Measurements from ENCODE around the gene BOLA3. TPM values are rescaled to one million over a fixed set of nuclear protein-coding genes. Genes with fewer than 3 reads are reported as not detected.

The BOLA3 gene
- total RNA-seq, 1 donor from 2014 or later, result 19.0 TPM

GRCh38 chr2:74101574-74102300 is 46.0 kb downstream of the BOLA3 start:
- no peak for DNase-seq (ENCODE audit: low spot score)
- H3K27me3 Mint-ChIP-seq (ENCODE audit: unreplicated experiment), result no peaks in the 10 kb centered on the region
- no peaks in the 10 kb centered on the region for H3K4me1 Mint-ChIP-seq (ENCODE audit: unreplicated experiment)
- no peak for TF ChIP-seq CTCF (IDR thresholded peaks at IDR 0.05; ENCODE audit: unreplicated experiment)
- no peak overlapping the region for H3K27ac Mint-ChIP-seq (ENCODE audit: unreplicated experiment)
- no peaks in the 10 kb centered on the region for H3K9me3 Mint-ChIP-seq (ENCODE audit: unreplicated experiment)
- H3K4me3 Mint-ChIP-seq (ENCODE audit: unreplicated experiment), result no peak overlapping the region
- H3K36me3 Mint-ChIP-seq (ENCODE audit: low read depth, unreplicated experiment), result peaks cover 24% of the 10 kb centered on the region

- H3K4me3 Mint-ChIP-seq (ENCODE audit: unreplicated experiment), result no peak overlapping the region
- no peak for DNase-seq (ENCODE audit: low spot score)
- peaks cover 24% of the 10 kb centered on the region for H3K36me3 Mint-ChIP-seq (ENCODE audit: low read depth, unreplicated experiment)
- no peaks in the 10 kb centered on the region for H3K27me3 Mint-ChIP-seq (ENCODE audit: unreplicated experiment)
- no peaks in the 10 kb centered on the region for H3K4me1 Mint-ChIP-seq (ENCODE audit: unreplicated experiment)
- no peak overlapping the region for H3K27ac Mint-ChIP-seq (ENCODE audit: unreplicated experiment)
- H3K9me3 Mint-ChIP-seq (ENCODE audit: unreplicated experiment), result no peaks in the 10 kb centered on the region
- TF ChIP-seq CTCF (IDR thresholded peaks at IDR 0.05; ENCODE audit: unreplicated experiment), result no peak
Observed at GRCh38 chr2:74100254-74101216, 47.2 kb downstream of the BOLA3 start.

- H3K36me3 Mint-ChIP-seq (ENCODE audit: low read depth, unreplicated experiment), result peaks cover 25% of the 10 kb centered on the region
- no peaks in the 10 kb centered on the region for H3K27me3 Mint-ChIP-seq (ENCODE audit: unreplicated experiment)
- no peak overlapping the region for H3K4me3 Mint-ChIP-seq (ENCODE audit: unreplicated experiment)
- H3K4me1 Mint-ChIP-seq (ENCODE audit: unreplicated experiment), result no peaks in the 10 kb centered on the region
- no peak overlapping the region for H3K27ac Mint-ChIP-seq (ENCODE audit: unreplicated experiment)
- H3K9me3 Mint-ChIP-seq (ENCODE audit: unreplicated experiment), result no peaks in the 10 kb centered on the region
- no peak for TF ChIP-seq CTCF (IDR thresholded peaks at IDR 0.05; ENCODE audit: unreplicated experiment)
- DNase-seq (ENCODE audit: low spot score), result no peak
Observed at GRCh38 chr2:74099835-74100234, 47.9 kb downstream of the BOLA3 start.

GRCh38 chr2:74099271-74099670 is 48.4 kb downstream of the BOLA3 start:
- no peak for DNase-seq (ENCODE audit: low spot score)
- no peaks in the 10 kb centered on the region for H3K4me1 Mint-ChIP-seq (ENCODE audit: unreplicated experiment)
- H3K36me3 Mint-ChIP-seq (ENCODE audit: low read depth, unreplicated experiment), result peaks cover 30% of the 10 kb centered on the region
- no peak for TF ChIP-seq CTCF (IDR thresholded peaks at IDR 0.05; ENCODE audit: unreplicated experiment)
- H3K9me3 Mint-ChIP-seq (ENCODE audit: unreplicated experiment), result no peaks in the 10 kb centered on the region
- H3K27me3 Mint-ChIP-seq (ENCODE audit: unreplicated experiment), result peaks cover 3% of the 10 kb centered on the region
- no peak overlapping the region for H3K27ac Mint-ChIP-seq (ENCODE audit: unreplicated experiment)
- no peak overlapping the region for H3K4me3 Mint-ChIP-seq (ENCODE audit: unreplicated experiment)
